NCI-H345 treated with DMSO at 0.1 percent for 48 hours (cell line): Measurements from ENCODE around the gene EYS.
"Not testable (repeated sequence)": the region's sequence is repeated elsewhere in the genome, so short reads cannot be mapped to it uniquely, and the experiment has no call there.

Source experiments
- DNase-seq: peaks from one replicate; lab custom pipeline; 2025; ENCODE audit not compliant: unreplicated experiment; lab: John Stamatoyannopoulos, UW

Gene EYS

DNA sequence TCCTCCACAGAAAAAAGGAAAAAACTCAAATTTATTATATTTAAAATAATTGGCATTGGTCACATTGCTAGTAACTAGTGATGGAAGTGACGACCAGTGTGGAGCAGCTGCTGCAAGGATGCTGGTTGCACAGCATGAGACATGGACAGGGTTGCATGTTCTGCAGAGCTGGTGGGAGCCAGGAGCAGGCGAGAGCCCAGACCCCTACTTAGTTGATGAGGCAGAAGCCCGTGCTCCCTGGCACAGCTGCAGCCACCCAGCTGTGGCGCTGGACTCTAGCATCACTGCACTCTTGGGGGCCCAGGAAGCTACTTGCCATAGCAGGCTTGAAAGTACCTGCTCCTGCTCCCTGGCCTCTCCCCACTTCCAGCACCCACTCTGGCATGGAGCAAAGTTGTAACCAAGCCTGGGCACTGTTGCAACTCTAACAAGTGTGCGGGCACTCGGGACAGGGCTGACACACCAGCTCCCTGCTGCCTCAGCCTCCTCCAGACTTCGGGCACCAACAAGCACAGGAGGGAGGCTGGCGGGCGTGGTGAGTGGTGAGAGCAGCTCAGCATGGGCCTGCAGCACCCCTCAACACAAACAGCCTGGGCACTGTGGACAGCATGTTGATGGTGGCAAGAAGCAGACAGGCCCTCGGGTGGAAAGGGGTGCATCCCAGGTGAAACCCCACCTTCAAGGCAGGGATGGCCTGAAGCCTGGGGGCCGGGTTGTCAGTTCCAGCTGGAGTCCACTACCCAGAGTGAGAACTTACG, 69.6 kb downstream of the EYS start:
- DNase-seq = no peak

DNA sequence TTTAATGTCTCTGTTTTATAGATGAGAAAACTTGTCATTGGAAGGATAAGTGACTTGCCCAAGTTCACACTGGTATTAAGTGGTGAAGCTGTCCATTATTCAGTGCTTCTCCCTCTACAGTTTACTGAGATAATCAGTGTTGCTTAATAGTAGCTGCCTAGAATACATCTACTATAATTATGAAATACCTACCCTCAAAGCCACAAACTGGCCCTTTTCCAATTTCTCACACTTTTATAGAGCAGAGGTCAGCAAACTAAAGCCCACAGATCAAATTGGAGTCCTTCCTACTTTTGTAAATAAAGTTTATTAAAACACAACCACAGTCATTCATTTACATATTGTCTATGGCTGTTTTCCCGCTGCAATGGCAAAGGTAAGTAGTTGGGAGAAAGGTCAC, 73.5 kb downstream of the EYS start:
- no peak for DNase-seq

DNA sequence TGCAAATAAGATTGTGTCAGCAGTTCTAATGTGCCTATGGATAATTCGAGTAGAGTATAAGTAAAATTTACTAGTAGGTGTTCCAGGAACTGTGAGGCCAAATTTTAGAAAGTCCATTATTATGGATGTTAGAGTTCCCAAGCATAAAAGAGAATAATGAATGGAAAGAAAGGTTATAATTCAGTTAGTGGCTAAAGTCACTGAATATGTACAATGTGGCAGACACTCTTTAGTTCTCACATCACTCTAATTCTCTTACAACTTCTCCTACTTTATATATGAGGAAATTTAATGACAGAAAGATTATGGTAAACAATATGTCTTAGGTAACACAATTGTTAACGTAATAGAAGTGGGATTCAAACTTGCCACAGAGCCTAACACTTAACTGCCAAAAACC, 75.3 kb downstream of the EYS start:
- no peak for DNase-seq

DNA sequence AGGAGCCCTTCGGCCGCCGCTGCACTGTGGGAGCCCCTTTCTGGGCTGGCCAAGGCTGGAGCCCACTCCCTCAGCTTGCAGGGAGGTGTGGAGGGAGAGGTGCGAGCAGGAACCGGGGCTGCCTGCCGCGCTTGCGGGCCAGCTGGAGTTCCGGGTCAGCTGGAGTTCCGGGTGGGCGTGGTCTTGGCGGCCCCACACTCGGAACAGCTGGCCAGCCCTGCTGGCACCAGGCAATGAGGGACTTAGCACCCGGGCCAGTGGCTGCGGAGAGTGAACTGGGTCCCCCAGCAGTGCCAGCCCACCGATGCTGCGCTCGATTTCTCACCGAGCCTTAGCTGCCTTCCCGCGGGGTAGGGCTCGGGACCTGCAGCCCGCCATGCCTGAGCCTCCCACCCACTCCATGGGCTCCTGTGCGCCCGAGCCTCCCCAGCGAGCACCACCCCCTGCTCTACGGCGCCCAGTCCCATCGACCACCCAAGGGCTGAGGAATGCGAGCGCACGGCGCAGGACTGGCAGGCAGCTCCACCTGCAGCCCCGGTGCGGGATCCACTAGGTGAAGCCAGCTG, 79.5 kb downstream of the EYS start:
- not testable (repeated sequence) for DNase-seq

DNA sequence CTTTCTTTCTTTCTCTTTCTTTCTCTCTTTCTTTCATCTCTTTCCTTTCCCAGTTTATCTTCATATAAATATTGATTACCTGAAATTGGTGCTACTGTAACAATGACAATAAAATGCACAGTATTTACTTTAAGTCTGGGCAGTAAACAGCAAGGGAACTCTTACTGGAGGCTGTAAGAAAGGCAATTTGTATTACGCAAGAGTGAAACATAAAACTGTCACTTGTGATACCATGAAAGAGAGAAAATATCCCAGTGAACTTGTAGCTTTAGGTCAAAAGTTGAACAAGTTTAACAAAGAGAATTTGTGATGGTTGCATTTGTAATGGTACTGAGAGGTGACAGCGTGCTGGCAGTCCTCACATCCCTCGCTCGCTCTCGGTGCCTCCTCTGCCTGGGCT, 80.0 kb downstream of the EYS start:
- DNase-seq = no peak

DNA sequence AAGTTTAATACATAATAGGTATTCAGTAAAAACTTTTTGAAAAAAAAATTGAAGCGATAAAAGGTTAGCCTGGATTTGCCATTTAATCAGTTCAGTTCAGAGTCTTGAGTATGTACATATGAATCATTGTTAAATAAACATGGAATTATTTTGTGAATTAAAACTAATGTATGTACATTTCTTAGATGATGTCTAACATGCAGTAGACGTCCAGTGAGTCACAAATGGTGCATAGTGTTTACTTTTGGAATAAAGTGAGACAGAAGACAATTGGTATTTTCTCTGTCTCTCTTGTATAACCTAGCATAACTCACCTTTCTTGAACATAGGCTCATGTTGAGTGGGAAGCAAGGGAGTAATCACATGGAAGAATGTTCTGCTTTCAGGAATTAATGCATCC, 83.5 kb downstream of the EYS start:
- no peak for DNase-seq

DNA sequence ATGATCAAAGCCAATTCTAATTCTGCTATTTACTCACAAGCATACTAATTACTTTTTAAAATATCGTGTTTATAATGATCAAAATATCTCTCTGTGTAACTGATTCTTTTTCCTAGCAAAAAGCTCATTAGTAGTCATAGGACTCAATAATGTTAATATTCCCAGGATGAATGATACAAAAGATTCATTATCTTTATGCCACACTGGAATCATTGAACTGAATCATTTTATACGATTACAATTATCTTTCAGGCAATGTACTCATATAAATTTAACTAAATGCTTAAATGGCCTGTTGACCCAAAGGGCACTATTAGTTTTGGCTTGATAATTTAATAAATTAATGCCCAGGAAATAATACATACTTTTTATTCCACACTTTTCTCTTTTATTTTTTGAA, 96.3 kb downstream of the EYS start:
- DNase-seq = no peak

DNA sequence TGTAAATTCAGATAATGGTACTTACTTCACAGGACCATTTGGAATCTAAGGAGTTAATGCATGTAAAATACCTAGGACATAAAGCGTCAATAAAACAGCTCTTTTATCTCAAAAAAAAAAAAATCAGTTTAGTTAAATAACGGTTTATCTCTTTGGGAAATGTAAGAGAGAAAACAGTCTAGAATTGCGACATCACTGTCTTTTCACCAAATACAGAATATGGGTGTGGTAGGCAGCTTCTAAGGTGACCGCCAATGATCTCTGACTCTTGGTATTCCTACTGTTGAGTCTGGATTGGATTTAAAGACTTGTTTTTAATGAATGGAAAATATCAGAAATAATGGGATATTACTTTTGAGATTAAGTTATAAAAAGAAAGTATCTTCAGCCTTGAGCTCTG, 111.5 kb downstream of the EYS start:
- DNase-seq = no peak

DNA sequence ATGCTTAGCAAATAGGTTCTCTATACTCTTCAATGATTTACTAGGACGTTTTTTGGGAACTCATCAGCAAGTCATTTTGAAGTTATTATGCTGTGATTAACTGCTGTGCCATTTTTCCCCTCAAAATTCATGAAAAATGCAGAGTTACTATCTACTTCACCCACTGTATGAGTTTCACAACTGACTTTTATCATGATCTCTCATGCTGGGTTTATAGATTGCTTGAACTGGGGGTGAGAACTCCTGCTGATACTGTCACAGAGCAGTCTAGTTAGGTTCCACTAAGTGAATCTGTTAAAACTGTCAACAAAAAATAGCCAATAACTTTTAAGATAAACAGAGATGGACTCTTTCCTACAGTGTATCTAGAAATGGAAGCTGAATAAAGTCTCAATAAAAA, 136.7 kb downstream of the EYS start:
- DNase-seq = no peak

DNA sequence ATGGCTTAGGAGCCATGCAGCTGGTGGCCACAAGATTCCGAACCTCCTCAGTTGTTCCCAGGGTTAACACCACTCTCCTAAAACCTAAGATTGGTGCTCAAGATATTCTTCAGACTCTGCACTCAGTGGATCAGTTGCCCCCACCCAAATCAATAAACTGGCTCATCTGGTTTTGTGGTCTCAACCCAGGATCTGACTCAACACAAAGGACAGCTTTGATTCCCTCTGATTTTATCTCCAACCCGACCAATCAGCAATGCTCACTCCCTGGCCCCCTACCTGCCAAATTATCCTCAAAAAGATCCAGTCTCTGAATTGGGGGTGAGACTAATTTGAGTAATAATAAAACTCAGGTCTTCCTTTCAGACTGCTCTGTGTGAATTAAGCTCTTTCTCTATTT, 137.5 kb downstream of the EYS start:
- no peak for DNase-seq

DNA sequence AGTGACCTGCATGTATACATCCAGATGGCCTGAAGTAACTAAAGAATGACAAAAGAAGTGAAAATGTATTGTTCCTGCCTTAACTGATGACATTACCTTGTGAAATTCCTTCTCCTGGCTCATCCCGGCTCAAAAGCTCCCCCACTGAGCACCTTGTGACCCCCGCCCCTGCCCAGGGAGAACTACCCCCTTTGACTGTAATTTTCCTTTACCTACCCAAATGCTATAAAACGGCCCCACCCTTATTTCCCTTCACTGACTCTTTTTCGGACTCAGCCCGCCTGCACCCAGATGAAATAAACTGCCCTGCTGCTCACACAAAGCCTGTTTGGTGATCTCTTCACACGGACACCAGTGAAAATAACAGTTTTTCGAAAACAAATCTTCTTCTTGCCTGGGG, 138.0 kb downstream of the EYS start:
- not testable (repeated sequence) for DNase-seq

DNA sequence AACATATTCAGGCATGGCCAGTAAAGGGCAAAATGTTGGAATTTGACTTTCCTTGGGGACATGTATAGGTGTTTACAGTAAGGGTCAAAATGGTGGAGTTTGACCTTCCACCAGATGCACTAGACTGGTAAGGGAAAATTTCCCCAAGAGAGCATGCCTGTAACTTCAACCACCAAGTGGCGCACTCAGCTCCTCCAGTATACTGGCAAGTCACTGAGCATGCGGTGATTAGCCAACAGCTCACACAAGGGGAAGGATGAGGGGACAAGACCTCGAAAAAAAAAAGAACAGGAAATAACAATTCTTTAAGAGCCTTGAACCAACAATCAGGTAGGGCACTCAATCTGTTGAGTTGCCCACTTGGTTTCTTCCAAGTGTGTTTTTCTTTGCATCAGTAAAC, 140.9 kb downstream of the EYS start:
- DNase-seq = no peak

DNA sequence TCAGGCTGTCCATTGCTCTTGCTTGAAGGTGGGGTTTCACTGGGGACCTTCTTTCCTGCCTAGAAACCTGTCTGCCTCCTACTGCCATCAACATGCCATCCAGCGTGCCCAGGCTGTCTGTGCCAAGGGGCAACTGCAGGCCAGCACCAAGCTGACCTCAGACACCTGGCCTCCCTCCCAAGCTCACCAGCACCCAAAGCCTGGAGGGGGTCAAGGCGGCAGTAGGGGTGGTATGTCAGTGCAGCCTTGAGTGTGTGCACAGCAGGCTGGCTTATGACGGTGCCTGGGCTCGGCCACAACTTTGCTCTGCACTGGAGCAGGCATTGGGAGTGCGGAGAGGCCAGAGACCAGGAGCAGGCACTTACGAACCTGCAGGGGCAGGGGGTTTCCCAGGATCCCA, 149.0 kb downstream of the EYS start:
- DNase-seq = no peak

DNA sequence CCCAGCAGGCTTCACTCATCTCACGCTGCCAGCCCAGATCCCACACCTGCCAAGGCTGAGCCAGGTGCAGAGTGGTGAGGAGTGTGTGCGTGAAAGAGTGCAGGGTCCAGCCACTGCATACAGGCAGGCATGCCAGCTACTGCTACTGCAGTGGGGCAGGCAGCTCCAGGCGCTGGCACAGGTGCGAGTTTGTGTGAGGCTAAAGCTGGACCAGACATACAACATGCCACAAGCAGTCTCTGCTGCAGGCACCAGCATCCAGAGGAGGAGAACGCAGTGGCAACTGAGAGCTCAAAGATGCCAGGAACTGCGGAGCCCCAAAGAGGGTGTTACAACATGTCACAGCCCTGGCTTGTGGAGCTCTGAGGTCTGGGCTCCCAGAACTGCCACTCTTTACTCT, 149.8 kb downstream of the EYS start:
- DNase-seq = no peak

DNA sequence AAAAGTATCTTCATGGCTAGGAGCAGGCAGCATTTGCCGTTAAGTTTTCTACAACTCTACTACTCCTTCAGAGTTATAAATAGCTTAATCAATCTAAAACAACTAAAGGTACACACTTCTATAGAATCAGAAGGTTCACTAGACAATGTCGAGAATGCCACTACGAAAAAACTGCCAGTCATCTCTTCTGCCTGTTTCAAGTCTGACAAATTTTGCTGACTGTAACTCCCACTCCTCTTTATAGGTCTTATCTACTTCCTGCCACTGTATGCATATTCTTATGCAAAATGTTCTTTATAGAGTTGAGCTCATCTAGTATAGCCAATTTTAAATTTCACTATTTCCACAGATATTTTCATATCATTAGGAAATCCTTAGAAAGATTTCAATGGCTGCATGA, 160.1 kb downstream of the EYS start:
- no peak for DNase-seq

DNA sequence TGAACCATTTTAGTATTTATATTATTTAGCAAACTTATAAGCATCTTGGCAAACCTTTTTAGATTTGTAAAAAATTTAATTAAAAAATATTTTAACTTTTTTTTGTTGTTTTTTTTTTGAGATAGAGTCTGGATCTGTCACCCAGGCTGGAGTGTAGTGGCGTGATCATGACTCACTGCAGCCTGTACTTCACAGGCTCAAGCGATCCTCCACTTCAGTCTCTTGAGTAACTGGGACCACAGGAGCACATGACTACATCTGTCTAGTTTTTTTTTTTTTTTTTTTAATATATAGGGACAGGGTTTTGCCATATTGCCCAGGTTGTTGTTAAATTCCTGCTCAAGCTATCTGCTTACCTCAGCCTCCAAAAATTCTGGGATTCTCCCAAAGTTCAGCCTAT, 161.1 kb downstream of the EYS start:
- no peak for DNase-seq

DNA sequence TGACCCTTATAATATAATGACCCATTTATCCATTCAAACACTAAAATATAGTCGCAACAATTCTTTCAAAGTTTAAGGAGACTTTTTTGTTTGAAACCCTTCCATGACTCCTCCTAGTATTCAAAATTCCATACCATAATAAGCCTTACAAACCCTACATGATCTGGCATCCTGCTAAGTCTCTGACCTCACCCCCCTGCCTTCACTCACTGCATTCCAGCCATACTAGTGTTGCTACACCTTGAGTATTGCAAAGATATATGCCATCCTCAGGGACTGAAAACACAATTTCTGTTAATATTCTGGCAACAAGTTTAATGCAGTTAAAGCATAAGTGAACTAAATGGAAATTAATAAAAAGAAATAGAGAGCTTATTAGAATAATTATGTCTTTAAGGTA, 168.4 kb downstream of the EYS start:
- no peak for DNase-seq

DNA sequence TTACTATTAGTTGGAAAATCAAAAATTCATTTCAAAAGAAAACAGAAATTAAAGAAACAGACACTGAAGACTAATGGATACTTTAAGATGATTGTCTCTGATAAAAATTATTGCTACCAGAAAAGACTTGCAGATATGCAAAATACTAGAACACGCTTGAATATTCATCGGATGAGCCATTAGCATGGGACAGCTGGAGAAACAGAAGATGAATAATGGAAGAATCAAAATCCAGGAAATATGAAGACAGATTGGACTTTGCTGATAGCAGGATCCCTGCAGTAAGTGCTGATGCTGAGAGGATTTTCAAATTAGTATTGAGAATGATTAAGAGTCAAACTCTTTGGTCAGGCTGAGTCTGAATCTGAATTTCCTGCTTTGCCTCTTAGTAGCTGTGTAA, 169.4 kb downstream of the EYS start:
- no peak for DNase-seq

DNA sequence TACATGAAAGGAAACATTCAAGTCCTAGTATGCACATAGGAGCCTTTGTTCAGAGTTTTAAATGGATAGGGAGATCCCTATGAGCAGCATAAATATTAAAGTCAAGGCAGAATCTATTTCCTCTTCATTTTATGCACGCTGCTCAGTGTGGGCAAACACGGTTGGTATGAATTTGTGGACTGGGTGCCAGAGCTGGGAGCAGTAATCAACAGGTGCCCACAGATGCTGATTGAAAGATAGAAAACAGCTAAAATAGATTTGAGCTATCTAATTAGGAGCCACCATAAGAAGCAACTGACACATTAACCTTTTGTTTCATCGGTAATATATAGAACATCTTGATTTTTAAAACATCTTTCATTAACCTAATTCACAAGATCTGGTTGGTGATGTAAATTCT, 175.5 kb downstream of the EYS start:
- no peak for DNase-seq

DNA sequence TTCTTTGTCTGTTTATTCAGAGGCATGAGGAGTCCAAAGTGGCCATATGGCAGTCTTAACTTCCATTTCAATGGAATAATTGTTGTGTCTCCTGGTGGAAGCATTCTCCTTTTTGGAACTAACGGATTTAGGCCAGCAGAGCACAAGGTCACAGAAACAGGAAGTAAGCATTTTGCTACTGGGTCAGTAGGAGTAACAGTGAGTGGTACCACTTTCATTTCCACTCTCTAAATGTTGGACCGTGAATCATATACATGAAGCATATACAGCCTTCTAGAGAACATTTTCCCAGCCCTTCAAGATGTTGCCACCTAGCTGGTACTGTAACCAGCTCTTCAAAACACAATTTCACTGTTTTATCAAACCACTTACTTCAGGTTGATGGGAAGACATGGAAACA, 182.8 kb downstream of the EYS start:
- DNase-seq = no peak

DNA sequence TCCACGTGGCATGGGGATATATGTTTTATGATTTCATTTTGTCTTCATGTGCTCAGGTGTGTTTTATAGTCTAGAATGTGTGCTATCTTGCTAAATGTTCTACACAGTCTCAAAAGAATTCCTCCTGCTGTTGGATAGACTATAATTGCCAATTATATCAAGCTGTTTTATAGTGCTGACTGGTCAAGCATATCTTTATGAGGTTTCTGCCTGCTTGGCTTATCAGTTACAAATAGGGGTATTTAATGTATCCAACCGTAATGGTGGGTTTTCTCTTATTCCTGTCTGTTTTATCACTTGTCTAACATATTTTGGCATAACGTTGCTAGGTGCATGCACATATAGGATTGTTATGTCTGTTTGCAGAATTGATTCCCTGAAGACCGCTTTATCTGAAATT, 201.3 kb downstream of the EYS start:
- no peak for DNase-seq

DNA sequence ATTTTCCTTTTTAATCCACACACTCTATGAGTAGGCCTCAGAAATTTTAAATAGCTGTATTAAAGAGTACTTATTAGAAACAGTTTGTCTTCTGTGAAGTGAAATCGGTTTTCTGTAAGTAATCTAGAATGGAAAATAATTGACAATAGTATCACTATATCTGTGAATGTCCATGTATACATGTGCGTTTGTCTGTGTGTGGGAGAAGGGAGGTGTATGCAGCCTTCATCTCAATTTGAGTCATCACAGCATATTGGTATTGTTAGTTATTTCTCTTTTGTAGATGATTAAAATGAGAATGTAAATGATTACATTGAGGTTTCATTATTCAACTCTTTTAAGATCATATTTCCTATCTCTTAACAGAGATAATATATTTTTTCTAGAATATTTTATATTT, 206.0 kb downstream of the EYS start:
- DNase-seq = no peak

DNA sequence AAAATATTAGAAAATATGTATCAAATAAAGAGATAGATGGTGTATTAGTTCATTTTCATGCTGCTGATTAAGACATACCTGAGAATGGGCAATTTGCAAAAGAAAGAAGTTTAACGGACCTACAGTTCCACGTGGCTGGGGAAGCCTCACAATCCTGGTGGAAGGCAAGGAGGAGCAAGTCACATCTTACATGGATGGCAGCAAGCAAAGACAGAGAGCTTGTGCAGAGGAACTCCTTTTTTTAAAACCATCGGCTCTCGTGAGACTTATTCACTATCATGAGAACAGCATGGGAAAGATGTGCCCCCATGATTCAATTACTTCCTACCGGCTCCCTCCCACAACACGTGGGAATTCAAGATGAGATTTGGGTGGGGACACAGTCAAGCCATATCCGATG, 223.4 kb downstream of the EYS start:
- DNase-seq = not testable (repeated sequence)
